Measurements from ENCODE around the gene SPRTN. TPM values are rescaled to one million over a fixed set of nuclear protein-coding genes. Genes with fewer than 3 reads are reported as not detected.
"Not testable (repeated sequence)": the region's sequence is repeated elsewhere in the genome, so short reads cannot be mapped to it uniquely, and the experiment has no call there.

SPRTN gene
- total RNA-seq, 1 experiment from 2014 or later: 19.0 TPM

GRCh38 chr1:231335663-231336602 is 2.2 kb upstream of the SPRTN start:
- DNase-seq (ENCODE audit: low read depth): no peak

- peak; percentile 19 for DNase-seq (ENCODE audit: low read depth)
These were observed 1.0 kb upstream of the SPRTN start for GRCh38 chr1:231337043-231337471.

GRCh38 chr1:231337472-231338269 is 422 bp upstream of the SPRTN start, which contains the start of gene EXOC8:
Gene EXOC8 (minus strand): TSS chr1:231337852. CDS start chr1:231337745, 107 bp downstream.
- DNase-seq (ENCODE audit: low read depth): peak; percentile 96

- no peak for DNase-seq (ENCODE audit: low read depth)
These were observed 2.4 kb downstream of the SPRTN start for GRCh38 chr1:231340328-231341013.

GRCh38 chr1:231347961-231348360 is 9.9 kb downstream of the SPRTN start:
- DNase-seq (ENCODE audit: low read depth): no peak

GRCh38 chr1:231348442-231348841 is 10.3 kb downstream of the SPRTN start:
- no peak for DNase-seq (ENCODE audit: low read depth)

- not testable (repeated sequence) for DNase-seq (ENCODE audit: low read depth)
These were observed 10.8 kb downstream of the SPRTN start for GRCh38 chr1:231348856-231349255.

- no peak for DNase-seq (ENCODE audit: low read depth)
These were observed 13.7 kb downstream of the SPRTN start for GRCh38 chr1:231351816-231352215.

- DNase-seq (ENCODE audit: low read depth): no peak
These were observed 15.0 kb downstream of the SPRTN start for GRCh38 chr1:231353086-231353485.

GRCh38 chr1:231354330-231355020 is 16.4 kb downstream of the SPRTN start:
- DNase-seq (ENCODE audit: low read depth): no peak

- DNase-seq (ENCODE audit: low read depth): no peak
These were observed 17.1 kb downstream of the SPRTN start for GRCh38 chr1:231355171-231355570.

GRCh38 chr1:231357187-231357772 is 19.2 kb downstream of the SPRTN start:
- DNase-seq (ENCODE audit: low read depth): no peak

GRCh38 chr1:231357831-231358354 is 19.8 kb downstream of the SPRTN start:
- DNase-seq (ENCODE audit: low read depth): peak; percentile 71

GRCh38 chr1:231359113-231359512 is 21.0 kb downstream of the SPRTN start:
- peak; percentile 78 for DNase-seq (ENCODE audit: low read depth)

- DNase-seq (ENCODE audit: low read depth): no peak
These were observed 24.2 kb downstream of the SPRTN start for GRCh38 chr1:231362325-231362724.

- no peak for DNase-seq (ENCODE audit: low read depth)
These were observed 25.5 kb downstream of the SPRTN start for GRCh38 chr1:231363624-231364023.

GRCh38 chr1:231364192-231364591 is 26.1 kb downstream of the SPRTN start:
- DNase-seq (ENCODE audit: low read depth): no peak

GRCh38 chr1:231369282-231369681 is 31.2 kb downstream of the SPRTN start:
- peak; percentile 23 for DNase-seq (ENCODE audit: low read depth)

- DNase-seq (ENCODE audit: low read depth): no peak
These were observed 34.4 kb downstream of the SPRTN start for GRCh38 chr1:231372501-231372900.

- DNase-seq (ENCODE audit: low read depth): no peak
These were observed 36.3 kb downstream of the SPRTN start for GRCh38 chr1:231374394-231374793.

- peak; percentile 66 for DNase-seq (ENCODE audit: low read depth)
These were observed 38.0 kb downstream of the SPRTN start for GRCh38 chr1:231376101-231376500.
